K562 (cell line): Measurements from ENCODE around the gene TUBG2.

Experiments
- ARID2 ChIP-seq: fragments of 450-650 bp; IDR thresholded peaks from 2 replicates; pipeline ENCODE4 v1.6.1; 2017; ENCODE audit warnings: antibody characterized with exemption, mild to moderate bottlenecking
- MXI1 ChIP-seq: IDR thresholded peaks from 2 replicates; pipeline ENCODE4 v1.6.1; 2011; ENCODE audit warnings: low read depth, mild to moderate bottlenecking, improper control_type of control experiment, low read length
- ZNF124 ChIP-seq: sonication (generic); formaldehyde crosslinking; IDR thresholded peaks from 2 replicates; pipeline ENCODE4 v1.8.1; 2022; ENCODE audit warnings: missing genetic modification reagents

DNA sequence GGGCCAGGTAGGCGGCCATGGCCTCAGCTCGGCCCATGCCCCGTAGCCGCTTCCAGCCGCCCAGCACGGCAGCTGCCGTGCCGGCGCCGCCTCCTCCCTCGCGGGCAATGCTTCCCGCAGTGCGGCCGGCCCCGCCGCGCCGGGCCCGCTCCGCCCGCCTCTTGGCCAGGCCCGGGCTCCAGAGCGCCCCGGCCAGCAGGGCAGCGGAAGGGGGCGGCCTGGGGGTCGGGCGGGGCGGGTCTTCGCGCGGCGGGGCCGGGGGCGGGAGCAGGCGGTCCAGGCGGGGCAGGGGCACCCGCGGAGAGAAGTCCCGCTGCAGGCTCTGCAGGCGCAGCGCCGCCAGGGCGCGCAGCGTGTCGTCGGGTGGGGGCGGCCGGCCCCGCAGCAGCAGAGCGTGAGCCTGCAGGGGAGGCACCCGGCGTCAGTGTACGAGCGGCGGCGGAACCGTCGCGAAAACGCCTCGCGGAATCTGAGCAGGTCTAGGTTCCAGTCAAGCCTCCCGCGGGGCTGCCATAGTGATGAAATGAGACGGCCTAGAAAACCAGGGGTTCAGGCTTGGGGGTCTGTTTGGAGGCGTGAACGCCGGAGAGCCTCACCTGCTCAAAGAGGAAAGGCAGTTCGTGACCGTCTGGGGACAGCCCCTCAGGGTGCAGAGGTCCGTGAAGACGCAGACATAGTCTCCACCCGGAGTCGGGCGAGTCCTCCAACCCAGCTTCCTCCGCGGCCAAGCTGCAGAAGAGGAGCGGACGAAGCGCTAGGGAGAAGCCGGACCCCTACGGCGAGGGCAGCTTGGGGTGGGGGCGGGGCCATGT lies 11.1 kb downstream of the TUBG2 start:
- TF ChIP-seq ARID2 (no peak), ZNF124 (CRISPR knock-in tag) (no peak), MXI1 (no peak)
